ENCODE data around the gene ACP6.
"Not testable (repeated sequence)": the region's sequence is repeated elsewhere in the genome, so short reads cannot be mapped to it uniquely, and the experiment has no call there.

The ACP6 gene

GRCh38 chr1:147670319-147671001 lies at the start of gene ACP6:
TSS of gene ACP6 (minus strand) at chr1:147670524. CDS start at chr1:147670048, 476 bp downstream.
- DNase-seq (ENCODE audit: low read depth): peak; percentile 72

DNA sequence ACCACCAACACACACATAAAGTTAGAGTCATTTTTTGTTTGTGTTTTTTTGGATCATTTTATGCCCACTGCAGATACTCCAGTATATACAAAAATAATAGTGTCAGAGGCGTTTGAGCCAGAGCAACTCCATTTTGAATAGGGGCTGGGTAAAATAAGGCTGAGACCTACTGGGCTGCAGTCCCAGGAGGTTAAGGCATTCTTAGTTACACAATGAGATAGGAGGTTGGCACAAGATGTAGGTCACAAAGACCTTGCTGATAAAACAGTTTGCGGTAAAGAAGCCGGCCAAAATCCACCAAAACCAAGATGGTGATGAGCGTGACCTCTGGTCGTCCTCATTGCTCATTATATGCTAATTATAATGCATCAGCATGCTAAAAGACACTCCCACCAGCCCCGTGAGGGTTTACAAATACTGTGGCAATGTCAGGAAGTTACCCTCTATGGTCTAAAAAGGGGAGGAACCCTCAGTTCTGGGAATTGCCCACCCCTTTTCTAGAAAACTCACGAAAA lies 49.4 kb upstream of the ACP6 start:
- no peak for DNase-seq (ENCODE audit: low read depth)

- no peak for DNase-seq (ENCODE audit: low read depth)
Measured at GRCh38 chr1:147719029-147719698, 48.8 kb upstream of the ACP6 start.

DNA sequence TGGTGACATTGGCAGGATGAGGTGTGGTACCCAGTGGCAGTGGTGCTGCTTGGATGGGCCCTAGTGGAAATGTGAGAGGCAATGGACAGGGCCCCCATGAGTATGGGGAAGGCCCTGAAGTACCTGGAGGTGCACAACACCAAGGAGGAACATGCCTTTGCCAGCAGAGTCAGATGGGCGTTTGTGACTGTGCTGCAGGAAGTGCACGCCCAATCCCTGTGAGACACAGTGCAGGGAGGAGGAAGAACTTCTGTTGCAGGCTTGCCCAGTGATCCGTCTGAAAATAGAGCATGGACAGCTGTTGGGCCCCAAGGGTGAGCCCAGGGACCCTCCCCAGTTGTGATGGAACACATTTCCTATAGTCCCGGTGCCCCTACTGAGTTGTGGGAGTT lies 47.4 kb upstream of the ACP6 start:
- DNase-seq (ENCODE audit: low read depth): no peak

- no peak for DNase-seq (ENCODE audit: low read depth)
Measured at GRCh38 chr1:147717051-147717705, 46.9 kb upstream of the ACP6 start.

- no peak for DNase-seq (ENCODE audit: low read depth)
Measured at GRCh38 chr1:147712605-147713004, 42.3 kb upstream of the ACP6 start.

DNA sequence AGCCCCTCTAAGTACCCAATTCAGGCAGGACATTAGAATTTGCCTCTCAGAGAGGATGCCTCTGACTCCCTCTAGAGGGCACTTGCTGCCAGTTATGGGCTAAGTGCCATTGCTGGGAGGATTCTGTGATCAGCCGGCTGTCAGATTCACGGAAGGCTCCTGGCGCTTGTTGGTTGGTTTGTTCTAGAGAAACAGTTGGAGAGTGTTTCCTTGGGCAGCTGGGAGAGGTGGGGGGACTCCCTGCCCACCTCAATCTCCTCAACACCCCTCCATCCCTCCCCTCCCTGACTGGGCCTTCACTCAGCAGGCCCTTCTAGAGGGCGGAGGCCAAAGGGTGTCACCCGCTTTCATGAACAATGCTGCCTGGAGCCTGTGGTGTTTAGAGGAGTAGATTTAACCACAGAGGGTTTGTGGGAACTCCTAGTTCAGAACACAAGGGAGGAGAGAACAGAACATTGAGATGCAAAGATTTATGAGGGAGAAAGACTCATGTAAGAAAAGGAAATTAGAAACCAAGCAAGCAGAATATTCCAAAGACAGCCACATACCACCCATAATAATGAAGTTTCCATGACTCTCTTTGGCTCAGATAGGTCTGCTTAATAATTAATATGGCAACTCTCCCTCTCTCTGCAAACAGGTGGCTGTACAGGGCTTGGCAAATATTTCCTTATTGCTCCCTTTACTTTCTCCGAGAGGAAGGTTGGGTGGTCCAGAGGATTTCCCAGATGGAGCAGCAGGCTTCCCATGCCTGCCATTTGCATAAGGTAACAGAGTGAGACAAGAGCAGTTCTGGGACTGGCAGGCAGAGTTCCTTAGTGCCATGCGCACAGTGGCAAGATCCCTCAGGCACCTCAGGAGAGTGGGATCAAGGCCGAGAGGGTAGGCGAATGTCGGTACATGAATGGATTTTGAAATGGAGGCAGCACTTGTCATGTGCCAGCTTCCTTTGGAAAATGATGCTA lies 30.0 kb upstream of the ACP6 start:
- DNase-seq (ENCODE audit: low read depth): peak; percentile 6

DNA sequence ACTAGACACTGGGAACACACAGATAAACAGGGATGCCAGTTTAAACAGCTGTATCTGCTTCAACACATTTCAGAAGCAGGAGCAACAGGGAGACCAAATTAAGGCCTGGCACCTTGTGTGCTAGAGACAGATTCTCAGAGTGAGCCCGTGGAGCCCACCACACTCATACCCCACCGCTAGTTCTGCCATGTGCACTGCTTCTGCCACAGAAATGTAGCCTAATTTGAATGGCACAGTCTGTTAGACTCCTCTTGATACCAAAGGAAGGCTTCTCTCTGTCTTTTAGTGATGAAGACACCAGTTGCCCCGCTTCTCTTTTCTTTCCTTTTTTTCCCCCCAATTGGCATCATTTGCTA lies 29.3 kb upstream of the ACP6 start:
- no peak for DNase-seq (ENCODE audit: low read depth)

- no peak for DNase-seq (ENCODE audit: low read depth)
Measured at GRCh38 chr1:147683163-147683763, 12.9 kb upstream of the ACP6 start.

DNA sequence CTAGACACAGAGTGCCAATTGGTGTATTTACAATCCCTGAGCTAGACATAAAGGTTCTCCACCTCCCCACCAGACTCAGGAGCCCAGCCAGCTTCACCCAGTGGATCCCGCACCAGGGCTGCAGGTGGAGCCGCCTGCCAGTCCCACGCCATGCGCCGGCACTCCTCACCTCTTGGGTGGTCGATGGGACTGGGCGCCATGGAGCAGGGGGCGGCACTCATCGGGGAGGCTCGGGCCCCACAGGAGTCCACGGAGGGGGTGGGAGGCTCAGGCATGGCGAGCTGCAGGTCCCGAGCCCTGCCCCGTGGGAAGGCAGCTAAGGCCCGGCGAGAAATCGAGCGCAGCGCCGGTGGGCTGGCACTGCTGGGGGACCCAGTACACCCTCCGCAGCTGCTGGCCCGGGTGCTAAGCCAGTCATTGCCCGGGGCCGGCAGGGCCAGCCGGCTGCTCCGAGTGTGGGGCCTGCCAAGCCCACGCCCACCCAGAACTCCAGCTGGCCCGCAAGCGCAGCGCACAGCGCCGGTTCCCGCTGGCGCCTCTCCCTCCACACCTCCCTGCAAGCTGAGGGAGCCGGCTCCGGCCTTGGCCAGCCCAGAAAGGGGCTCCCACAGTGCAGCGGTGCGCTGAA lies 10.4 kb upstream of the ACP6 start:
- not testable (repeated sequence) for DNase-seq (ENCODE audit: low read depth)

- DNase-seq (ENCODE audit: low read depth): not testable (repeated sequence)
Measured at GRCh38 chr1:147677681-147678080, 7.4 kb upstream of the ACP6 start.

DNA sequence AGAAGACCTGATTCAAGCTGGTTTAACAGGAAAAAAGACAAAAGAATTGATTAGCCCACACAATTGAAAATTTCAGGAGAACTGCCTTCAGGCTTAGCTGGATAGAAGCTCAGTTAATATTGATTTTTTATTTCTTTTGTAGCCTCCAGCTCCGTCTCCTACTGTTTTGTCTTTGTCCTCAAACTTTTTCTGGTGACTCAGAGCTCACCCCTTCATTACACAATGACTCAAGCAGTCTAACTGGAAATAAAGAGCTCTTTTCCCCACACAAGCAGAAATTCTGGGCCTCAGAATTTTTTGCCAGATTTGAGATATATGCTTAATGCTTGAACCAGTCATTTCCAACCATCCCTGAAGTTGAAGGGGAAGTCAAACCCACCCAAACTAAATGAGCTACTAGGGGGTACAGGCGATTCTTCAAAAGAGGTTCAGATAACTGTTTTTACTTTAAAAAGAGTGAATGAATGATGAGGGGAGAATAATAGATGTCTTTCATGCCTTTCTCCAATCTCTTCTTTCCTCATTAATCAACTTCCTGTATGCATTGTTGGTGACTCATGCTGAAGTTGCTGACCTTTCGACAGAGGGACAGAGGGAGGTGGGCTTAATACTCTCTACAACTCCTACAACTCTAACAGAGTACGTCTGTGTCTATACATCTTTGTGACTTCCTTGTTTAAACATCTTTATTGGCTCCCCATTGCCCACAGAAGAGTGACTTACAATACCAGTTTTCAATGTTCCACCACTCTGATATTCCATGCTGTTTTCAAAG lies 6.2 kb upstream of the ACP6 start:
- DNase-seq (ENCODE audit: low read depth): no peak

DNA sequence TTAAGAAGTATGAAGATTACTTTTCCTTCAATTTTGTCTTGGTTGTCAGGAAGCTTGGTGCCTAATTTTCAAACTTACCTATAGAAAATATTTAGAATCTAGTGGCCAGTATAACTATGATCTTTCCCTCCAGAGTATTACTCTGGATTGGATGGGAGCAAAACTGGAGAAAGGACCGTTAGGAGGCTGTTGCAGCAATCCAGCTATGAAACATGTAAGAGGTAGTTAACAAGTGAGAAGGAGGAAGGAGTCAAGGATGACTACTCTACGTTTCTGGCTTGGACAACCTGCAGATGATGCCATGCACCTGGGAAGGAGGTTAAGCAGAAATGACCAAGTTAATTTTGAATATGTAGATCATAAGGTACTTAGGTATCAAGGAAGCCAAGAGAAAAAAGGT lies 3.5 kb upstream of the ACP6 start:
- no peak for DNase-seq (ENCODE audit: low read depth)

DNA sequence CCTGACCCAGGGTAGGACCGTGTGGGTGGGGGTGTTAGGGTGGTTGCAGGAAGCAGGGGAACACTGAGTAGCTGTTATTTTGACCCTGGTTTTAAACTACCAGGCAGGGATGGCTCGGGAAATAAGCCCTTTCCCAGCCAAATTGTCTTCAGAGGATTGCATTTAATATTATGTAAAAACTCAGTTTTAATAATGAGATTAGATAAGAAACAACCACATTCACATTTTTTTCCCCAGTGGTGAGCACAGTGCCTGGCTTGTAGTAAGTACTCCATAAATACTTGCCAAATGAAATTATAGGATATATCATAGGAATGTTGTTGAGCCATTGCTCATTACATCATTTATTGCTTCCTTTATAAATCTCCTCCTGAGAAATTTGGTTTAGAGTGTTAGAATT lies 3.1 kb upstream of the ACP6 start:
- no peak for DNase-seq (ENCODE audit: low read depth)

DNA sequence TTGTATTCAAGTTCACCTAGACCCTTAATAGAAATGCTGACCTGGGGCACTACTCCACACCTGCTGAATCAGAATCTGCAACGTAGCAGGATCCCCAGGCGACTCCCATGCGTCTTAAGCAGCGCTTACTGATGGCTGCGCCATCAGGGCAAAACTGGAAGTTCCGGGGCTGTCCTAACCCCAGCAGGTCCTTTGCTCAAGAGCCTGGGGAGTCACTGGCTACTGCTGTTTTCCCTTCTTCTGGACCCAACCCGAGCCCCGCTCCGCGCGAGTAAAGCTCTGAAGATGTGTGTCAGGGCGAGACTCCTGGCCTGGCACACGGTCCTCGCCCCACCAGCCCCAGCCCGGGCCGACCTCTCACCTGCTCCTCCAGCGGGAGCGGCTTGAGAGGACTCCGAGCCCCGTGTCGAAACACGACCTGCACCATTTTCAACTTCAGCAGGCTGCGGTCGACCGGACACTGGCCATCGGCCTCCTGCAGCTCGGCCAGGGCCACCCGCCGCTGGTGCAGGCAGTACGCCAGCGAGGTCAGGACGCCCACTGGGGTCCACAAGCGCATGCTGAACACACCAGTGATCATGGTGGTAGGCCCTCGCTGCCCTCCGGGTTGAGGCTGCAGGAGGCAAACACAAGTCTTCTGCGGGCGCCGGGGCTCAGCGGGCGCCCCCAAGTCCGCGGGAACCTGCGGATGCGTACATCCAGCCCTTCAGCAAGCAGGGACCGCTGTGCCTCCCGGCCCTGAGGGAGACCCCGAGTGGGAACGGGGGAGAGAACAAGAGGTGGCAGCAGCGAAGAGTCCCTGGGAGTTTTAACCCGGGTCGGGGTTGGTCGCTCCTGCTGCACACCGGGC lies 630 bp downstream of the ACP6 start:
- no peak for DNase-seq (ENCODE audit: low read depth)

GRCh38 chr1:147665521-147665920 lies 4.8 kb downstream of the ACP6 start:
- DNase-seq (ENCODE audit: low read depth): no peak

GRCh38 chr1:147664206-147664605 lies 6.1 kb downstream of the ACP6 start:
- DNase-seq (ENCODE audit: low read depth): no peak

- DNase-seq (ENCODE audit: low read depth): no peak
Measured at GRCh38 chr1:147654511-147654910, 15.8 kb downstream of the ACP6 start.

DNA sequence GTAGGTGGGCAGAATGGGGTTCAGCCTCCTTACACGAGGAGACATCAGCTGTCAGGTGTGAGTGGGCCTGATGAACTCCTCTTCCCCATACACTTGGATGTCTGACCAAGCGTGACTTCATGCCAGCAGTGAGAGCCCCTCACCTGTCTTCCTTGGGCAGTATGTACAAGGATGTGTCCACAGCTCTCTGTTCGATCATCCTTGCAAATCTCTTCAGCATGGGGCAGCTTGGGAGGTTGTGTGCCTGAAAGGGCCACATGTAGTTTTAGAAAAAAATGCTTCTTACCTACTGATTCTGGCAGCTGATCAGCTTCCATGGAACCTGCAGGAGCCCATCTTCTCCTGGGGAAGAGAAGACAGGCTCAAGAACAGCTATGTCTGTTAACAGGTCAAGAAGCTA lies 18.0 kb downstream of the ACP6 start:
- DNase-seq (ENCODE audit: low read depth): no peak

Measured in stimulated activated CD8-positive, alpha-beta memory T cell treated with anti-CD3 and anti-CD28 coated beads, Interleukin-7, amount 100 ng/mL, for 24 hours (primary cell).